ENCODE measurements around the gene GABARAP. TPM values are rescaled to one million over a fixed set of nuclear protein-coding genes. Genes with fewer than 3 reads are reported as not detected.
A peak's percentile ranks its signal among the peaks of the same experiment; 100 is the strongest.

The GABARAP gene
- total and polyA plus RNA-seq, 2 of the 8 experiments (the other 6 are each of a cell fraction or from before 2014, with no cell fraction given), result 252 to 581 TPM

DNA sequence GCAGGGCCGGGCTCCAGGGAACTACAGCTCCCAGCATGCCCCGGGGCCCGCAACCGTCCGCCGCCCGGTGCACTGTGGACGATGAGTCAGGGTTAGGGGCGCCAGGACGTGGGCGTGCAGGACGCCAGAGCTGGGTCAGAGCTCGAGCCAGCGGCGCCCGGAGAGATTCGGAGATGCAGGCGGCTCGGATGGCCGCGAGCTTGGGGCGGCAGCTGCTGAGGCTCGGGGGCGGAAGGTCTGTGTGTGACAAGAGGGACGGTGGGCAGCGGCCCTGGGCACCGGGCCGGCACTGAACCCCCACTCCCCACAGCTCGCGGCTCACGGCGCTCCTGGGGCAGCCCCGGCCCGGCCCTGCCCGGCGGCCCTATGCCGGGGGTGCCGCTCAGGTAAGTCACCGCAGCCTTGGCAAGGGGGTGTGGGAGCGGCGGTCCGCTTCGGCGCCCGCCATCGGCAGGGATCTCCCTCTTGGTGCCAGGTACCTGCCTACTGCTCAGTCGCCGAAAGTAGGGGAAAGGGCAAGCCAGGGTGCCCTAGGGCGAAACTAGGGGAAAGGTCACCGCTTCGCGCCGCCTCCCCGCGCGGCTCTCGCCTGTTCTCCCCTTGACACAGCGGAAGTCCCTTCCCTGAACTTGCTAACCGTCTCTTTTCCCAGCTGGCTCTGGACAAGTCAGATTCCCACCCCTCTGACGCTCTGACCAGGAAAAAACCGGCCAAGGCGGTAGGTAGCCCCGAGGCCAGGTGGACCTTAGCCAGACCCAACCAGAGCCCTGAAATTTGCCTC is 22.2 kb downstream of the GABARAP start, which contains the start of the genes ACADVL and DLG4 (continued):
- TF ChIP-seq SIN3A (conservative IDR thresholded peaks at IDR 0.05 in 1 of 2, IDR thresholded peaks at IDR 0.05 in 1 of 2; ENCODE audit: low read depth in 1 of 2, low read length in 2 of 2) (peak in 1 of 2 experiments; percentile 74; a peak in 2 of 4 replicates), POLR2A (IDR thresholded peaks at IDR 0.05; ENCODE audit: control extremely low read depth in 1 of 2, low read depth in 2 of 2, low read length in 2 of 2) (peak; percentile 79 to 90), FOSL1 (IDR thresholded peaks at IDR 0.05; ENCODE audit: insufficient read depth, low read depth, low read length) (0 out of 2 replicates have a peak, but pooled peaks have one; percentile 33), HDAC2 (IDR thresholded peaks at IDR 0.05; ENCODE audit: borderline replicate concordance in 1 of 2, low read depth in 2 of 2, low read length in 2 of 2) (0 out of 4 replicates have a peak, but pooled peaks of 1 of the 2 experiments have one; percentile 61), KDM5A (IDR thresholded peaks at IDR 0.05; ENCODE audit: low read length) (no peak), TAF1 (IDR thresholded peaks at IDR 0.05; ENCODE audit: low read depth, low read length) (peak; percentile 89), RBBP5 (IDR thresholded peaks at IDR 0.05; ENCODE audit: borderline replicate concordance, low read depth, low read length) (0 out of 2 replicates have a peak, but pooled peaks have one; percentile 26), TAF7 (optimal IDR thresholded peaks at IDR 0.05; ENCODE audit: borderline replicate concordance, low read depth, low read length) (peak; percentile 22), JUND (IDR thresholded peaks at IDR 0.05; ENCODE audit: low read length) (peak; percentile 80), KDM4A (IDR thresholded peaks at IDR 0.05; ENCODE audit: low read depth, low read length, severe bottlenecking) (no peak), ASH2L (IDR thresholded peaks at IDR 0.05; ENCODE audit: low read length) (peak; percentile 44), CREB1 (IDR thresholded peaks at IDR 0.05) (peak; percentile 84), RXRA (IDR thresholded peaks at IDR 0.05; ENCODE audit: insufficient read depth, low read depth, low read length) (peak; percentile 71; the same call in 1 of the 2 replicates), MAFK (IDR thresholded peaks at IDR 0.05; ENCODE audit: low read depth, low read length) (peak; percentile 60; the same call in 1 of the 2 replicates), SIX5 (IDR thresholded peaks at IDR 0.05; ENCODE audit: low read depth, low read length) (peak; percentile 79), POLR2AphosphoS5 (IDR thresholded peaks at IDR 0.05; ENCODE audit: low read depth, low read length) (peak; percentile 21), EGR1 (IDR thresholded peaks at IDR 0.05; ENCODE audit: borderline replicate concordance, low read depth, low read length) (peak; percentile 95)
- TF ChIP-seq, protein P1, sequence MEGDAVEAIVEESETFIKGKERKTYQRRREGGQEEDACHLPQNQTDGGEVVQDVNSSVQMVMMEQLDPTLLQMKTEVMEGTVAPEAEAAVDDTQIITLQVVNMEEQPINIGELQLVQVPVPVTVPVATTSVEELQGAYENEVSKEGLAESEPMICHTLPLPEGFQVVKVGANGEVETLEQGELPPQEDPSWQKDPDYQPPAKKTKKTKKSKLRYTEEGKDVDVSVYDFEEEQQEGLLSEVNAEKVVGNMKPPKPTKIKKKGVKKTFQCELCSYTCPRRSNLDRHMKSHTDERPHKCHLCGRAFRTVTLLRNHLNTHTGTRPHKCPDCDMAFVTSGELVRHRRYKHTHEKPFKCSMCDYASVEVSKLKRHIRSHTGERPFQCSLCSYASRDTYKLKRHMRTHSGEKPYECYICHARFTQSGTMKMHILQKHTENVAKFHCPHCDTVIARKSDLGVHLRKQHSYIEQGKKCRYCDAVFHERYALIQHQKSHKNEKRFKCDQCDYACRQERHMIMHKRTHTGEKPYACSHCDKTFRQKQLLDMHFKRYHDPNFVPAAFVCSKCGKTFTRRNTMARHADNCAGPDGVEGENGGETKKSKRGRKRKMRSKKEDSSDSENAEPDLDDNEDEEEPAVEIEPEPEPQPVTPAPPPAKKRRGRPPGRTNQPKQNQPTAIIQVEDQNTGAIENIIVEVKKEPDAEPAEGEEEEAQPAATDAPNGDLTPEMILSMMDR (IDR thresholded peaks at IDR 0.05; ENCODE audit: control extremely low read depth in 1 of 3, insufficient read depth in 1 of 3, low read depth in 1 of 3, low read length in 3 of 3), result no peak
